Bone marrow (tissue), 2 donors: ENCODE measurements around the gene PCDHB7.
"Not testable (repeated sequence)": the region's sequence is repeated elsewhere in the genome, so short reads cannot be mapped to it uniquely, and the experiment has no call there.

Experiments used
- DNase-seq, 2 donors: peaks; one replicate each; lab custom pipeline; 2025; lab: John Stamatoyannopoulos, UW

The PCDHB7 gene

DNA sequence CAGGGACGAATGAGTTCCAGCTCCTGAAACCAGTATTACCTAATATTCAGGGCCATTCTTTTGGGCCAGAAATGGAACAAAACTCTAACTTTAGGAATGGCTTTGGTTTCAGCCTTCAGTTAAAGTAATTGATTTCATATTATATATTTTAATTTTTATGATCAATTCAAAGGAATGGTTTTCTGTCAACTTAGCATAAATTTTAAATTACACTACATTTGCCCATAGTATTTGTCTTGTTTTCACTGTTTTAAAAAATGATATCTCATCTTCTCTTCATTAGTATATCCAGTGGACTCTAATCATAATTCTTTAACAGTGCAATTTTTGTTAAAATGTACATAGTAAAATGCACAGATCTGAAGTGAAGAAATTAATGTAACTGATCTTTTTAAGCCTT is 7.9 kb downstream of the PCDHB7 start:
- DNase-seq, result no peak

DNA sequence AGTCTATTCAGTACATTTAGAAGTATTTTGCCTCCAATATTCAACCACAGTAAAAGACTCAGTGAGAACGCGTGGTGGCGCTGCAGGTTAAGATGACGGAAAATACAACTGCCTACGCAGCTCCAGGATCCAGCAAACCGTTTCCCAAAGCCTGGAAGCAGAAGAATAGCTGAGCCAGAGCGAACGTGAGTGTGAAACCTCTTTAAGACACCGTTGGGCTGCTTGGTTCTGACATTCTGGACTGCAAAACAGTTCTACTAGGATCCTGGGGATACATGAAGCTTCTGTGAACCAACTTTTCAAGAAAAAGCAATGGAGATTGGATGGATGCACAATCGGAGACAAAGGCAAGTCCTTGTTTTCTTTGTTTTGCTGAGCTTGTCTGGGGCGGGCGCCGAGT is 9.8 kb downstream of the PCDHB7 start, which contains the start of gene PCDHB16:
PCDHB16 (plus strand) TSS at position 140 of the 400 bp plus-strand sequence; CDS start at position 313, 173 bp downstream.
- peak in 1 of 2 donors; percentile 2 for DNase-seq

DNA sequence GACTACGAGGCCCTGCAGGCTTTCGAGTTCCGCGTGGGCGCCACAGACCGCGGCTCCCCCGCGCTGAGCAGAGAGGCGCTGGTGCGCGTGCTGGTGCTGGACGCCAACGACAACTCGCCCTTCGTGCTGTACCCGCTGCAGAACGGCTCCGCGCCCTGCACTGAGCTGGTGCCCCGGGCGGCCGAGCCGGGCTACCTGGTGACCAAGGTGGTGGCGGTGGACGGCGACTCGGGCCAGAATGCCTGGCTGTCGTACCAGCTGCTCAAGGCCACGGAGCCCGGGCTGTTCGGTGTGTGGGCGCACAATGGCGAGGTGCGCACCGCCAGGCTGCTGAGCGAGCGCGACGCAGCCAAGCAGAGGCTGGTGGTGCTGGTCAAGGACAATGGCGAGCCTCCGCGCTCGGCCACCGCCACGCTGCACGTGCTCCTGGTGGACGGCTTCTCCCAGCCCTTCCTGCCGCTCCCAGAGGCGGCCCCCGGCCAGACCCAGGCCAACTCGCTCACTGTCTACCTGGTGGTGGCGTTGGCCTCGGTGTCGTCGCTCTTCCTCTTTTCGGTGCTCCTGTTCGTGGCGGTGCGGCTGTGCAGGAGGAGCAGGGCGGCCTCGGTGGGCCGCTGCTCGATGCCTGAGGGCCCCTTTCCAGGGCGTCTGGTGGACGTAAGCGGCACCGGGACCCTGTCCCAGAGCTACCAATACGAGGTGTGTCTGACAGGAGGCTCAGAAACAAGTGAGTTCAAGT is 11.8 kb downstream of the PCDHB7 start:
- not testable (repeated sequence) for DNase-seq

DNA sequence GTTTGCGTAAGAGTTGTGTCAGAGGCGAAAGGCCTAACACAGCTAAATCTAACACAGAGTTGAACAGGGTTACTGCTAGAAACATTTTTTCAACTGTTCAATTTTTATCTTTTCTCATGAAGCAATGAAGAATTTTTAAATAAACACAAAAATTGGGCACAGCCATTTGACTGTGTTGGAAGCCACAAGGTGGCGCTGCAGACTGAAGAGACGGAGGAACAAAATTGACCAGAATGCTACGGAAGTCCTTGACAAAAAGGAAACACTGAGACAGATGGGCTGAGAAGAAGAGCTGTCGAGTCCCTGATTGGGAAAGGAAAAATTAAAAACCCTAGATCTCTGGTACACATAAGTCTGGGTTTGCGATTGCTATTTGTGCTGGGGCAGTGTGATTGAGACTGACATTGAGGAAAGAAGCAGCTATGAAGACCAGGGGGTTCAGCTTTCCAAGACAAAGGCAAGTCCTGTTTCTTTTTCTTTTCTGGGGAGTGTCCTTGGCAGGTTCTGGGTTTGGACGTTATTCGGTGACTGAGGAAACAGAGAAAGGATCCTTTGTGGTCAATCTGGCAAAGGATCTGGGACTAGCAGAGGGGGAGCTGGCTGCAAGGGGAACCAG is 14.6 kb downstream of the PCDHB7 start, which contains the start of gene PCDHB9:
PCDHB9 (plus strand) TSS at position 265 of the 616 bp plus-strand sequence; CDS start at position 423, 158 bp downstream.
- peak in 1 of 2 donors; percentile 83 for DNase-seq

DNA sequence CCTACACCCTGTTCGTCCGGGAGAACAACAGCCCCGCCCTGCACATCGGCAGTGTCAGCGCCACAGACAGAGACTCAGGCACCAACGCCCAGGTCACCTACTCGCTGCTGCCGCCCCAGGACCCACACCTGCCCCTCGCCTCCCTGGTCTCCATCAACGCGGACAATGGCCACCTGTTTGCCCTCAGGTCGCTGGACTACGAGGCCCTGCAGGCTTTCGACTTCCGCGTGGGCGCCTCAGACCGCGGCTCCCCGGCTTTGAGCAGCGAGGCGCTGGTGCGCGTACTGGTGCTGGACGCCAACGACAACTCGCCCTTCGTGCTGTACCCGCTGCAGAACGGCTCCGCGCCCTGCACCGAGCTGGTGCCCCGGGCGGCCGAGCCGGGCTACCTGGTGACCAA is 16.2 kb downstream of the PCDHB7 start:
- DNase-seq, result not testable (repeated sequence)

DNA sequence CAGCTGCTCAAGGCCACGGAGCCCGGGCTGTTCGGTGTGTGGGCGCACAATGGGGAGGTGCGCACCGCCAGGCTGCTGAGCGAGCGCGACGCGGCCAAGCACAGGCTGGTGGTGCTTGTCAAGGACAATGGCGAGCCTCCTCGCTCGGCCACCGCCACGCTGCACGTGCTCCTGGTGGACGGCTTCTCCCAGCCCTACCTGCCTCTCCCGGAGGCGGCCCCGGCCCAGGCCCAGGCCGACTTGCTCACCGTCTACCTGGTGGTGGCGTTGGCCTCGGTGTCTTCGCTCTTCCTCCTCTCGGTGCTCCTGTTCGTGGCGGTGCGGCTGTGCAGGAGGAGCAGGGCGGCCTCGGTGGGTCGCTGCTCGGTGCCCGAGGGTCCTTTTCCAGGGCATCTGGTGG is 16.7 kb downstream of the PCDHB7 start:
- DNase-seq, result not testable (repeated sequence)

DNA sequence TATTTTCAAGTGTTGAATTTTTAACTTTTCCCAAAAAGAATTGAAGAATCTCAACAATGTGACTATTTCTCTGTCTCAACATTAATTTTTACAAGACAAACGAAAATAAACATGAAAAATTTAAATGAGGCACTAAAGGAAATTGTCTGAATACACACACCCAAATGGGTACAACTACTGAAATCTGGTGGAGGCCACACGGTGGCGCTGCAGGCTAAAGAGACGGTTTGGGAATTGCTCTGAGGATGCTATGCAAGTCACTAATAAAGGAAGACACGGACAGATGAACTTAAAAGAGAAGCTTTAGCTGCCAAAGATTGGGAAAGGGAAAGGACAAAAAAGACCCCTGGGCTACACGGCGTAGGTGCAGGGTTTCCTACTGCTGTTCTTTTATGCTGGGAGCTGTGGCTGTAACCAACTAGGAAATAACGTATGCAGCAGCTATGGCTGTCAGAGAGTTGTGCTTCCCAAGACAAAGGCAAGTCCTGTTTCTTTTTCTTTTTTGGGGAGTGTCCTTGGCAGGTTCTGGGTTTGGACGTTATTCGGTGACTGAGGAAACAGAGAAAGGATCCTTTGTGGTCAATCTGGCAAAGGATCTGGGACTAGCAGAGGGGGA is 19.8 kb downstream of the PCDHB7 start, which contains the start of gene PCDHB10:
PCDHB10 (plus strand) TSS at position 244 of the 616 bp plus-strand sequence; CDS start at position 444, 200 bp downstream.
- peak in 1 of 2 donors; percentile 64 for DNase-seq

DNA sequence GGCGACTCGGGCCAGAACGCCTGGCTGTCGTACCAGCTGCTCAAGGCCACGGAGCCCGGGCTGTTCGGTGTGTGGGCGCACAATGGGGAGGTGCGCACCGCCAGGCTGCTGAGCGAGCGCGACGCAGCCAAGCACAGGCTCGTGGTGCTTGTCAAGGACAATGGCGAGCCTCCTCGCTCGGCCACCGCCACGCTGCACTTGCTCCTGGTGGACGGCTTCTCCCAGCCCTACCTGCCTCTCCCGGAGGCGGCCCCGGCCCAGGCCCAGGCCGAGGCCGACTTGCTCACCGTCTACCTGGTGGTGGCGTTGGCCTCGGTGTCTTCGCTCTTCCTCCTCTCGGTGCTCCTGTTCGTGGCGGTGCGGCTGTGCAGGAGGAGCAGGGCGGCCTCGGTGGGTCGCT is 21.9 kb downstream of the PCDHB7 start:
- not testable (repeated sequence) for DNase-seq

DNA sequence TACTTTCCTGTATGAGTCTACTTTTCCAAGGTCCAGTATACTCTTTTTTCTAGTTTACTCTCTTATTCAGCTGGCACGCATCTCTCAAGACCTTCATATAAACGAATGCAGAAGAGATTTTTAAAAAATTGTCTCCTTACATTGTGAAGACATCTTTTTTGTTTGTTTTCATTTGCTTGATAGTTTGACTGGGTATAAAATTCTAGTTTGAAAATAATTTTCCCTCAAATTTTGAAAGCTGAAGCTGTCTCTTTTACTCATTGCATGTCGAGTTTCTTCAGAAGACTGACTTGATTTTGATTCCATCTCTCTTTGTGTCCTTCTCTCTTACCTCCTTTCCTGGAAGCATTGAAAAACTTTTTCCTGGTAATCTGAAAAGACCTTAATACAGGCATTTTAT is 23.9 kb downstream of the PCDHB7 start:
- DNase-seq, result no peak

DNA sequence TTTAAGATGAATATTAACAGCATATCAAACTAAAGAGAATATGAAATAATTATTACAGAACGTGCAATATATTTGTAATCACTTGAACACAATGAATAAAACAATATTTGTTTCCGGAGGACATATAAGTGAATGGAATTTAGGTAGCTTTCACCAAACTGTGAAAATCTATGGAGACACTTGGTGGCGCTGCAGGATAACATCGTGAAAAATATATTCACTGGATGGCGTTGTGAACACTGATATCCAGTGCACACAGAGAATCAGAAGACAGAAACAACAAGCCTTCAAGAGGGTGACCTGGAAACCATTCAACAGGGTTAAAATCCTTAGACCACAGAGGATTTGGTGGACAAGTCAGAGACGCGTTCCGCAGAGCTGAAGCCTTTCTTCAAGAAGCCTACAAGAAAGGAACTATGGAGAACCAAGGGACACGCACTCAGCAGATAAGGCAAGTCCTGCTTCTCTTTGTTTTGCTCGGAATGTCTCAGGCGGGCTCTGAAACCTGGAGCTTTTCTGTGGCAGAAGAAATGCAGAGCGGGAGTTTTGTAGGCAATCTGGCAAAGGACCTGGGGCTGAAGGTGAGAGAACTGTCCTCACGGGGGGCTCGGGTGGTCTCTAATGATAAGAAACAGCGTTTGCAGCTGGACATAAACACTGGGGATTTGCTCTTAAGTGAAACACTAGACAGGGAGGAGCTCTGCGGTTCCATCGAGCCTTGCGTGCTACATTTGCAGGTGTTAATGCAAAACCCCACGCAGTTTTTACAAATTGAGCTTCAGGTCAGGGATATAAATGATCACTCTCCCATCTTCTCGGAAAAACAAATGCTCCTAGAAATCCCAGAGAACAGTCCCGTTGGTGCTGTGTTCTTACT is 27.2 kb downstream of the PCDHB7 start, which contains the start of gene PCDHB11:
PCDHB11 (plus strand) TSS at position 269 of the 877 bp plus-strand sequence; CDS start at position 417, 148 bp downstream.
- DNase-seq, result no peak

DNA sequence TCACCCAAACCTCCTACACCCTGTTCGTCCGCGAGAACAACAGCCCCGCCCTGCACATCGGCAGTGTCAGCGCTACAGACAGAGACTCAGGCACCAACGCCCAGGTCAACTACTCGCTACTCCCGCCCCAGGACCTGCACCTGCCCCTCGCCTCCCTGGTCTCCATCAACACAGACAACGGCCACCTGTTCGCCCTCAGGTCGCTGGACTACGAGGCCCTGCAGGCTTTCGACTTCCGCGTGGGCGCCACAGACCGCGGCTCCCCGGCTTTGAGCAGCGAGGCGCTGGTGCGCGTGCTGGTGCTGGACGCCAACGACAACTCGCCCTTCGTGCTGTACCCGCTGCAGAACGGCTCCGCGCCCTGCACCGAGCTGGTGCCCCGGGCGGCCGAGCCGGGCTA is 28.7 kb downstream of the PCDHB7 start:
- DNase-seq, result not testable (repeated sequence)

DNA sequence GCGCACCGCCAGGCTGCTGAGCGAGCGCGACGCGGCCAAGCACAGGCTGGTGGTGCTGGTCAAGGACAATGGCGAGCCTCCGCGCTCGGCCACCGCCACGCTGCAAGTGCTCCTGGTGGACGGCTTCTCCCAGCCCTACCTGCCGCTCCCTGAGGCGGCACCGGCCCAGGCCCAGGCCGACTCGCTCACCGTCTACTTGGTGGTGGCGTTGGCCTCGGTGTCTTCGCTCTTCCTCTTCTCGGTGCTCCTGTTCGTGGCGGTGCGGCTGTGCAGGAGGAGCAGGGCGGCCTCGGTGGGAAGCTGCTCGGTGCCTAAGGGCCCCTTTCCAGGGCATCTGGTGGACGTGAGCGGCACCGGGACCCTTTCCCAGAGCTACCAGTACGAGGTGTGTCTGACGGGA is 29.2 kb downstream of the PCDHB7 start:
- not testable (repeated sequence) for DNase-seq

DNA sequence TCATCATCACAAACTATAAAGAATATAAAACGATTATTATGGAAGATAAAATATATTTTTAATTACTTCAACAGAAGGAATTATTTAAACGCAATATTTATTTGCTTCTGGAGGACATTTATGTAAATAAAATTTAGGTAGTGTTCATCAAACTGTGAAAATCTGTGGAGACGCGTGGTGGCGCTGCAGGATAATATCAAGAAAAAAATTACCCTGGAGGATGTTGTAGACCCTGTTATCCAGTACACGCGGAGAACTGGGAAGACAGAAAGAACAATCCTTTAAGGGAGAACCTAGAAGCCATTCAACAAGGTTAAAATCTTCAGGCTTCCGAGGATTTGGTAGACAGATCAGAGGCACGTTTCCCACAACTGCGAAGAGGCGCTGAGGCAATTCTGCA is 36.0 kb downstream of the PCDHB7 start, which contains the start of gene PCDHB12:
PCDHB12 (plus strand) TSS at position 242 of the 400 bp plus-strand sequence. CDS start 189 bp downstream, outside the sequence.
- DNase-seq, result peak in 1 of 2 donors; percentile 23

DNA sequence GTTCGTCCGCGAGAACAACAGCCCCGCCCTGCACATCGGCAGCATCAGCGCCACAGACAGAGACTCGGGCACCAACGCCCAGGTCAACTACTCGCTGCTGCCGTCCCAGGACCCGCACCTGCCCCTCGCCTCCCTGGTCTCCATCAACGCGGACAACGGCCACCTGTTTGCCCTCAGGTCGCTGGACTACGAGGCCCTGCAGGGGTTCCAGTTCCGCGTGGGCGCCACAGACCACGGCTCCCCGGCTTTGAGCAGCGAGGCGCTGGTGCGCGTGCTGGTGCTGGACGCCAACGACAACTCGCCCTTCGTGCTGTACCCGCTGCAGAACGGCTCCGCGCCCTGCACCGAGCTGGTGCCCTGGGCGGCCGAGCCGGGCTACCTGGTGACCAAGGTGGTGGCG is 37.8 kb downstream of the PCDHB7 start:
- DNase-seq, result not testable (repeated sequence)

DNA sequence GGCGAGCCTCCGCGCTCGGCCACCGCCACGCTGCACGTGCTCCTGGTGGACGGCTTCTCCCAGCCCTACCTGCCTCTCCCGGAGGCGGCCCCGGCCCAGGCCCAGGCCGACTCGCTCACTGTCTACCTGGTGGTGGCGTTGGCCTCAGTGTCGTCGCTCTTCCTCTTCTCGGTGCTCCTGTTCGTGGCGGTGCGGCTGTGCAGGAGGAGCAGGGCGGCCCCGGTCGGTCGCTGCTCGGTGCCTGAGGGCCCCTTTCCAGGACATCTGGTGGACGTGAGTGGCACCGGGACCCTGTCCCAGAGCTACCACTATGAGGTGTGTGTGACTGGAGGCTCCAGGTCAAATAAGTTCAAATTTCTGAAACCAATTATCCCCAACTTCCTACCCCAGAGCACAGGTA is 38.4 kb downstream of the PCDHB7 start:
- not testable (repeated sequence) for DNase-seq

DNA sequence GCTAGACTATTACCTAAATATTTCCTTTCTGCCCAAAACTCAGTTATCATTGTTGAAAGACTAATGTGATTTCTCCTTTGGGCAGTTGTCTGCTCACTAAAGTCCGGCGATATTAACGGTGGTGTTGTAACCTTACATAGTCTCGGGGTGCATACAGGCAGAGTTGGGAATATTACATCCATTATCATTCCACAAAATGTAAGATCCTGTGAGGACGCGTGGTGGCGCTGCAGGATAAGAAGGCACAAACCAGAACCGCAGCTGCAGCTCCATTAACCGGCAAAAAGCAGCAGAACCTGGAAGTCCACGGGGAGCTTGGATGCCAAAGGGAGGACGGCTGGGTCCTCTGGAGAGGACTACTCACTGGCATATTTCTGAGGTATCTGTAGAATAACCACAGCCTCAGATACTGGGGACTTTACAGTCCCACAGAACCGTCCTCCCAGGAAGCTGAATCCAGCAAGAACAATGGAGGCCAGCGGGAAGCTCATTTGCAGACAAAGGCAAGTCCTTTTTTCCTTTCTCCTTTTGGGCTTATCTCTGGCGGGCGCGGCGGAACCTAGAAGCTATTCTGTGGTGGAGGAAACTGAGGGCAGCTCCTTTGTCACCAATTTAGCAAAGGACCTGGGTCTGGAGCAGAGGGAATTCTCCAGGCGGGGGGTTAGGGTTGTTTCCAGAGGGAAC is 41.4 kb downstream of the PCDHB7 start, which contains the start of gene PCDHB13:
PCDHB13 (plus strand) TSS at position 264 of the 684 bp plus-strand sequence; CDS start at position 469, 205 bp downstream.
- DNase-seq, result peak in 1 of 2 donors; percentile 25

DNA sequence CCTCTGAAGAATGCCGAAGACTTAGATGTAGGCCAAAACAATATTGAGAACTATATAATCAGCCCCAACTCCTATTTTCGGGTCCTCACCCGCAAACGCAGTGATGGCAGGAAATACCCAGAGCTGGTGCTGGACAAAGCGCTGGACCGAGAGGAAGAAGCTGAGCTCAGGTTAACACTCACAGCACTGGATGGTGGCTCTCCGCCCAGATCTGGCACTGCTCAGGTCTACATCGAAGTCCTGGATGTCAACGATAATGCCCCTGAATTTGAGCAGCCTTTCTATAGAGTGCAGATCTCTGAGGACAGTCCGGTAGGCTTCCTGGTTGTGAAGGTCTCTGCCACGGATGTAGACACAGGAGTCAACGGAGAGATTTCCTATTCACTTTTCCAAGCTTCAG is 42.1 kb downstream of the PCDHB7 start:
- DNase-seq, result not testable (repeated sequence)

DNA sequence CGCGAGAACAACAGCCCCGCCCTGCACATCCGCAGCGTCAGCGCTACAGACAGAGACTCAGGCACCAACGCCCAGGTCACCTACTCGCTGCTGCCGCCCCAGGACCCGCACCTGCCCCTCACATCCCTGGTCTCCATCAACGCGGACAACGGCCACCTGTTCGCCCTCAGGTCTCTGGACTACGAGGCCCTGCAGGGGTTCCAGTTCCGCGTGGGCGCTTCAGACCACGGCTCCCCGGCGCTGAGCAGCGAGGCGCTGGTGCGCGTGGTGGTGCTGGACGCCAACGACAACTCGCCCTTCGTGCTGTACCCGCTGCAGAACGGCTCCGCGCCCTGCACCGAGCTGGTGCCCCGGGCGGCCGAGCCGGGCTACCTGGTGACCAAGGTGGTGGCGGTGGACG is 43.1 kb downstream of the PCDHB7 start:
- not testable (repeated sequence) for DNase-seq

DNA sequence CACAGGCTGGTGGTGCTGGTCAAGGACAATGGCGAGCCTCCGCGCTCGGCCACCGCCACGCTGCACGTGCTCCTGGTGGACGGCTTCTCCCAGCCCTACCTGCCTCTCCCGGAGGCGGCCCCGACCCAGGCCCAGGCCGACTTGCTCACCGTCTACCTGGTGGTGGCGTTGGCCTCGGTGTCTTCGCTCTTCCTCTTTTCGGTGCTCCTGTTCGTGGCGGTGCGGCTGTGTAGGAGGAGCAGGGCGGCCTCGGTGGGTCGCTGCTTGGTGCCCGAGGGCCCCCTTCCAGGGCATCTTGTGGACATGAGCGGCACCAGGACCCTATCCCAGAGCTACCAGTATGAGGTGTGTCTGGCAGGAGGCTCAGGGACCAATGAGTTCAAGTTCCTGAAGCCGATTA is 43.6 kb downstream of the PCDHB7 start:
- not testable (repeated sequence) for DNase-seq

DNA sequence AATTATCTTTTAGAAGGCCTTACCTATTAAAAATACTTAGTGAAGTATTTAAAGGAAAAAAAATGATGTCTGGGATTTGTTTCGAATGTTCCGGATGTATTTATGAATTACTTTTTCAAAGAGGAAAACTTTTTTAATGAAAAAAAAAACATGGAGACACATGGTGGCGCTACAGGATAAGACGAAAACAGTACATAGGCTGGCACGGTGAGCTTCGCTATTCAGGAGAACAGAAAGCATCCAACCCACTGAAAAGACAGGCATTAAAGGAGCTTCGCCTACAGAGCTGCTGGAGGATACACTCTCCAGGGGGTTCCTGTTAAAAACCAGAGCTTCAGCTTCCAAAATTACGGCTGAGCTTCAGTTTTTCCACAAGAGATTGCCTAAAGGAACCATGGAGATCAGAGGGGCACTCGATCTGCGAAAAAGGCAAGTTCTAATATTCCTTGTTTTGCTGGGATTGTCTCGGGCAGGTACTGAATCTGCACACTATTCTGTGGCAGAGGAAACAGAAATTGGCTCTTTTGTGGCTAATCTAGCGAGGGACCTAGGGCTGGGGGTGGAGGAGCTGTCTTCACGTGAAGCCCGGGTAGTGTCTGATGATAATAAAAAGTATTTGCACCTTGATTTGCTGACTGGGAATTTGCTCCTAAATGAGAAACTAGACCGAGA is 50.8 kb downstream of the PCDHB7 start, which contains the start of gene PCDHB14:
PCDHB14 (plus strand) TSS at position 232 of the 672 bp plus-strand sequence; CDS start at position 395, 163 bp downstream.
- DNase-seq, result no peak
